ENCODE data around the gene HEMK1. TPM values are rescaled to one million over a fixed set of nuclear protein-coding genes. Genes with fewer than 3 reads are reported as not detected.

The HEMK1 gene
- total RNA-seq, 4 donors from 2014 or later = 4.4 to 11.8 (median 4.9) TPM

DNA sequence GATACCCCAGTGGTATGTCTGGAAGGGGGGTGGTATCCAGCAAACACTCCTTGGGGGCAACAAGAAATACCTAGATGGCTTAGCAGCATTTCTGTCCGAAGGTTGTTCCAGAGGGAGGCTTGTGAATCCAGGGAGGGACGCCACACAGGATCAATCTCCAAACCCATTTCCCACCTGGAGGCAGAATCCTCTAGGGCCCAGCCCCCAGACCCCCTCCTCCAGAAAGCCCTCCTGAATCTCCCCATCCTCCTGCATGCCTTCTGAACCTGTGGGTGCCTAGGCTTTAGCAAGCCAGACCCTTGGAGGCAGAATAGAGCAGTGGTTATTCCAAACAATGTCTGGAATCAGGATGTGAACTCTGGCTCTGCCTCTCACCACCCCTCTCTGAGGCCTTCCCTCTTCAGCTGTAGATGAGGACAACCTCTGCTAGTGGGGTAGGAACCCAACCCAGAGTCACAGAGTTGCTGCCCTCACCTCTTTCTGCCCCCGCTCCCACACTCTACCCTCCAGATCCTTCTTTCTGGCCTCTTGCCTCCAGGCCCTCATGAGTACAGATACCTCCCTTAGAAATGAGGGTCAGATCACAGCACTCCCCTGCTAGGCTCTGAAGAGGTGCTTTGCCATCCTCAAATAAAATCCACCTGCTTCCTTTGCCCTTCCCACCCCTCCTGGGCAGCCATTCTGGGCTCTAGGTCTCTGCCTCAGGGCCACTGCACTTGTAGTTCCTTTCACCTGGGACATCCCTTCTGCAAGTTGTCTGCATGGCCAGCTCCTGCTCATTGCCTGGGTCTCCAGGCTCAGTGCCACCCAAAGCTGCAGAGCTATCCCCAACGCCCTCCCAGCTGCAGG, 34.2 kb downstream of the HEMK1 start:
- no peak overlapping the region for H3K4me3 ChIP-seq
- H3K36me3 ChIP-seq = peaks cover 0 to 28% (median 3%) of the 10 kb centered on the region in 3 donors
- TF ChIP-seq, protein P1, sequence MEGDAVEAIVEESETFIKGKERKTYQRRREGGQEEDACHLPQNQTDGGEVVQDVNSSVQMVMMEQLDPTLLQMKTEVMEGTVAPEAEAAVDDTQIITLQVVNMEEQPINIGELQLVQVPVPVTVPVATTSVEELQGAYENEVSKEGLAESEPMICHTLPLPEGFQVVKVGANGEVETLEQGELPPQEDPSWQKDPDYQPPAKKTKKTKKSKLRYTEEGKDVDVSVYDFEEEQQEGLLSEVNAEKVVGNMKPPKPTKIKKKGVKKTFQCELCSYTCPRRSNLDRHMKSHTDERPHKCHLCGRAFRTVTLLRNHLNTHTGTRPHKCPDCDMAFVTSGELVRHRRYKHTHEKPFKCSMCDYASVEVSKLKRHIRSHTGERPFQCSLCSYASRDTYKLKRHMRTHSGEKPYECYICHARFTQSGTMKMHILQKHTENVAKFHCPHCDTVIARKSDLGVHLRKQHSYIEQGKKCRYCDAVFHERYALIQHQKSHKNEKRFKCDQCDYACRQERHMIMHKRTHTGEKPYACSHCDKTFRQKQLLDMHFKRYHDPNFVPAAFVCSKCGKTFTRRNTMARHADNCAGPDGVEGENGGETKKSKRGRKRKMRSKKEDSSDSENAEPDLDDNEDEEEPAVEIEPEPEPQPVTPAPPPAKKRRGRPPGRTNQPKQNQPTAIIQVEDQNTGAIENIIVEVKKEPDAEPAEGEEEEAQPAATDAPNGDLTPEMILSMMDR (IDR thresholded peaks at IDR 0.05) = no peak
- TF ChIP-seq POLR2A (IDR thresholded peaks at IDR 0.05) = no peak
- H3K27me3 ChIP-seq = no peaks in the 10 kb centered on the region
- intact Hi-C loops (cut with DNase I) = no loop called here
- peaks cover 66 to 100% (median 67%) of the 10 kb centered on the region in 3 donors for H3K4me1 ChIP-seq
- no peaks in the 10 kb centered on the region for H3K9me3 ChIP-seq
- 82 to 85% methylated on average over 2 to 3 of the region's 4 CpGs for WGBS, 2 donors
- peak overlapping the region; percentile 94 to 97 (median 96) for H3K27ac ChIP-seq
- DNase-seq = no peak

DNA sequence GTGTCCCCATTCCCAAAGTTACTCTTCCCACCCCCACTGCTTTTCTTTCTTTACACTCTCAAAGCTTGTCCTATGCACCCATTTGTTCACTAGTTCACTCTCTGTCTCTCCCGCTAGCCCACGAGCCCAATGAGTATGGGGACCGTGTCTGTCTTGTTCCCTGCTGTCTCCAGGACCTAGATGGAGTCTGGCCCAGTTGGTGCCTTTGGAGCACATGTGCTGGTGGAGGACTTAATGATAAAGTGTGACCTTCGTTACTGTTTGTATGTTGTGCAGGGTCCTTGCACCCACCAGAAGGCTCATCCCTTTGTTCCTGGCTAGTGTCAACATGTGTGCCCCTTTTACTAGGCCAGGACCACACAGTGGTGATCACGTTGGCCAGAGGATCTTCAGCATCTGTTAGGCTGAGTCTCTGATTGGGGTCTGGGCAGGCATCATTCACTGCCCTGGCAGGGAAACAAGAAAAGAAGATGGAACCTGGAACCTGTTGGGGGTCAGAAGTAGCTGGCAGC, 34.8 kb downstream of the HEMK1 start:
- 78 to 86% methylated on average over 4 to 5 of the region's 5 CpGs for WGBS, 2 donors
- no peak overlapping the region for H3K4me3 ChIP-seq
- no peaks in the 10 kb centered on the region for H3K9me3 ChIP-seq
- H3K27ac ChIP-seq = peak overlapping the region; percentile 61 to 97 (median 94)
- intact Hi-C loops (cut with DNase I) = no loop called here
- peaks cover 67 to 100% (median 70%) of the 10 kb centered on the region in 3 donors for H3K4me1 ChIP-seq
- TF ChIP-seq, protein P1 (IDR thresholded peaks at IDR 0.05) = no peak
- no peak for TF ChIP-seq POLR2A (IDR thresholded peaks at IDR 0.05)
- no peaks in the 10 kb centered on the region for H3K27me3 ChIP-seq
- H3K36me3 ChIP-seq = peaks cover 0 to 29% (median 3%) of the 10 kb centered on the region in 3 donors
- no peak for DNase-seq

DNA sequence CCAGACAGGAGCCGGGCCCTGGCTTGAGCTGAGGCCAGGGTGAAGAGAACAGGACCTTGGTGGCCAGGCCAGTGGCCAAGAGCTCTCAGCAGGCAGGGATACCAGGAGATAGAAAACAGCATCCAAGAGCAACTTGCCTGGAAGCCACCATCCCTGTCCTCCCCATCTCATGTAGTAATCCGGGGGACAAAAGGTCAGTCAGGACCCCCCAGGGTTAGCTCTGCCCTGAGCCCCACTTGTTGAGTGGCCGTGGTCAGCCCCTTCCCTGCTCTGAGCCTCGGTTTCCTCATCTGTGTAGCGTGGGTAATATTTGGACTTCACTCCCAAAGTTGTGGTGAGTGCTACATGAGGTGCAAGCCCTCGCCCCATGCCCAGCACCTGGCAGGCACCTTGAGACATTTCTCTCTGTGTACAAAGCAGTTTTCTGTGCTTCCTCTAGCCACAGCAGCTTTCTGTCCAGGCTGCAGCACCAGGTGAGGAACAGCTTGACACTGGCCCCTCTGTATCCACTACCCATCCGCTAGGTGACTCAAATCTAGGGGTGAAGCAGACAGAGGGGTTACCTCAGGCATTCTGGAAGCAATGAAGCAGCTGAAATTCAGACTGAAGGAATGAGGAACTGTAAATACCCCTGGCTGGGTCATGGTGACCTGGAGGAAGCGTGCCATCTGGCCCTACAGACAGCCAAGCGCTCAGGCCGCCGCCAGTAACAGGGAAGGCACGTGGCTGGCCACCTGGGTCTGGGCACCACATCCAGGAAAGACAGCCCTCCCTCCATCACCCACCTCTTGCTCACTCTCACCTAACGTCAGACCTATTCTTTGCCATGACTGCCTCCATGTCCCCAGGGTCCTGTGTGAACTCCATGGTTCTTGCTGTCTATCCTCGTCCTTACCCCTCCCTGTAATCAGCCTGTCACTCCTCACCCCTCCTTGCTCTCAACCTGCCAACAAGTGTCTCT, 35.6 kb downstream of the HEMK1 start:
- Histone ChIP-seq H3K27ac (peak overlapping the region; percentile 60 to 97 (median 78)), H3K4me1 (peaks cover 67 to 100% (median 77%) of the 10 kb centered on the region in 3 donors), H3K4me3 (no peak overlapping the region), H3K36me3 (peaks cover 0 to 29% (median 3%) of the 10 kb centered on the region in 3 donors), H3K9me3 (no peaks in the 10 kb centered on the region), H3K27me3 (no peaks in the 10 kb centered on the region)
- intact Hi-C loops (cut with DNase I) = no loop called here
- TF ChIP-seq, protein P1 (IDR thresholded peaks at IDR 0.05) = no peak
- TF ChIP-seq POLR2A (IDR thresholded peaks at IDR 0.05) = no peak
- WGBS, 2 donors = 38 to 55% methylated on average over 4 to 11 of the region's 14 CpGs
- no peak for DNase-seq

DNA sequence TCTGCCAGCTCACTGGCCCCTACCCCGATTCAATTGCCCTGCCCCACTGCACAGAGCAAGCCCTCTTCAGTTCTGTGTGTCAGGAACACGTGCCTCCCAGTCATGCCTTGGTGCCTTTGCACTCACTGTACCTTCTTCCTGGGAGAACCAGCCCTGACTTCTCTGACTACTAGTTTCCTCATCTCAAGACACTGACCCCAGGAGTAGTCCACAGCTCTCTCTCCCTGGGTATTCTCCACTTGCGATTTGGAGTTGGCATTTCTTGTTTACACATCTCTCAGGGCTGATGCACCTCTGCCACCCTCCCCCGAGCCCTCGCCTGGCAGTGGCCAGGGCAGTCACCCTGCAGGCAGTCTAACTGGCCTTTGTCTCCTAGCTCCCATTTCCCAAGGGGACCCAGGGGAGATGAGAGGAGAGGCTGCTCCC, 36.6 kb downstream of the HEMK1 start:
- no peaks in the 10 kb centered on the region for H3K9me3 ChIP-seq
- peak overlapping the region; percentile 60 to 97 (median 78) for H3K27ac ChIP-seq
- peaks cover 0 to 29% (median 3%) of the 10 kb centered on the region in 3 donors for H3K36me3 ChIP-seq
- peaks cover 69 to 100% (median 77%) of the 10 kb centered on the region in 3 donors for H3K4me1 ChIP-seq
- peak overlapping the region in 1 of 4 donors; percentile 6 for H3K4me3 ChIP-seq
- DNase-seq = no peak
- 28 to 70% methylated on average over 3 to 5 of the region's 5 CpGs for WGBS, 2 donors
- H3K27me3 ChIP-seq = no peaks in the 10 kb centered on the region
- no peak for TF ChIP-seq POLR2A (IDR thresholded peaks at IDR 0.05)
- TF ChIP-seq, protein P1 (IDR thresholded peaks at IDR 0.05) = no peak
- intact Hi-C loops (cut with DNase I) = no loop called here

Measured in esophagus squamous epithelium (tissue), 5 donors.